ENCODE results near the gene PGRMC2.

GRCh38 chr4:128287141-128287870 is at the start of gene PGRMC2:
- TF ChIP-seq CTCF (conservative IDR thresholded peaks at IDR 0.05 in 1 of 2, IDR thresholded peaks at IDR 0.05 in 1 of 2; ENCODE audit: extremely low read depth in 1 of 2, insufficient read depth in 1 of 2, low read depth in 1 of 2, low read length in 2 of 2), result no peak
- TF ChIP-seq EZH2 (IDR thresholded peaks at IDR 0.05; ENCODE audit: borderline replicate concordance, low read length), result no peak
